ENCODE data around the gene MAP2K2. TPM values are rescaled to one million over a fixed set of nuclear protein-coding genes. Genes with fewer than 3 reads are reported as not detected.
"Not testable (repeated sequence)": the region's sequence is repeated elsewhere in the genome, so short reads cannot be mapped to it uniquely, and the experiment has no call there.

The MAP2K2 gene
- total RNA-seq, 3 donors from 2014 or later: 173 to 221 (median 192) TPM

DNA sequence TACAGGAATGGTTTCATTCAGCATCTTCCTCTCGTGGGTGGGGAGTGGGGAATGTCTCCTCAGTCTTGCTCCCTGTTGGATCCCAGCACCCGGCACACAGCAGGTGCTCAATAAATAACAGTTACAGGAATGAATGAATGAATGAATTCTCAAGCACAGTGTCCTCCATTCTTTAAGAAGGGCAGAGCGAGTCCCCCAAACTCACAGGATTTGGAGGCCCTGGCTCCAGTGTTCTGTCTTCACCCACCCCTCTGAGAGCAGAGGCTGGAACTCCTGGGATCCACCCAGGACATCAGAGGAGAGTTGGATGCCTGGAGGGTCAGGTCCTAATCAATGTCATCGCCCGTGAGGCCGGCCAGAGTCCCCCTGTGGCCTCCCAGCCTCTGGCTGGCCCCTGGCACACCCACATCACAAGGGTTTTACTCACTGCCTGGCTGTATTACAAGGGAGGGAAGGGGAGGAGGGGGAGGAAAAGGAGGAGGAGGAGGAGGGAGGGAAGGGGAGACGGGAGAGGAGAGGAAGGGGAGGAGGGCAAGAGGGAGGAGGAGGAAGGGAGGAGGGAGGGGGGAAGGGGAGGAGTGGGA lies 20.8 kb upstream of the MAP2K2 start:
- intact Hi-C loops (cut with DNase I, micrococcal nuclease): no loop called here
- TF ChIP-seq, protein P1, sequence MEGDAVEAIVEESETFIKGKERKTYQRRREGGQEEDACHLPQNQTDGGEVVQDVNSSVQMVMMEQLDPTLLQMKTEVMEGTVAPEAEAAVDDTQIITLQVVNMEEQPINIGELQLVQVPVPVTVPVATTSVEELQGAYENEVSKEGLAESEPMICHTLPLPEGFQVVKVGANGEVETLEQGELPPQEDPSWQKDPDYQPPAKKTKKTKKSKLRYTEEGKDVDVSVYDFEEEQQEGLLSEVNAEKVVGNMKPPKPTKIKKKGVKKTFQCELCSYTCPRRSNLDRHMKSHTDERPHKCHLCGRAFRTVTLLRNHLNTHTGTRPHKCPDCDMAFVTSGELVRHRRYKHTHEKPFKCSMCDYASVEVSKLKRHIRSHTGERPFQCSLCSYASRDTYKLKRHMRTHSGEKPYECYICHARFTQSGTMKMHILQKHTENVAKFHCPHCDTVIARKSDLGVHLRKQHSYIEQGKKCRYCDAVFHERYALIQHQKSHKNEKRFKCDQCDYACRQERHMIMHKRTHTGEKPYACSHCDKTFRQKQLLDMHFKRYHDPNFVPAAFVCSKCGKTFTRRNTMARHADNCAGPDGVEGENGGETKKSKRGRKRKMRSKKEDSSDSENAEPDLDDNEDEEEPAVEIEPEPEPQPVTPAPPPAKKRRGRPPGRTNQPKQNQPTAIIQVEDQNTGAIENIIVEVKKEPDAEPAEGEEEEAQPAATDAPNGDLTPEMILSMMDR (IDR thresholded peaks at IDR 0.05): no peak
- Histone ChIP-seq H3K9me3 (no peaks in the 10 kb centered on the region), H3K36me3 (ENCODE audit: low read depth) (no peaks in the 10 kb centered on the region), H3K4me3 (no peak overlapping the region), H3K4me1 (ENCODE audit: low read depth) (peaks cover 21% of the 10 kb centered on the region)
- peak; percentile 70 to 72 (median 71) for DNase-seq
- peak; percentile 59 for ATAC-seq

DNA sequence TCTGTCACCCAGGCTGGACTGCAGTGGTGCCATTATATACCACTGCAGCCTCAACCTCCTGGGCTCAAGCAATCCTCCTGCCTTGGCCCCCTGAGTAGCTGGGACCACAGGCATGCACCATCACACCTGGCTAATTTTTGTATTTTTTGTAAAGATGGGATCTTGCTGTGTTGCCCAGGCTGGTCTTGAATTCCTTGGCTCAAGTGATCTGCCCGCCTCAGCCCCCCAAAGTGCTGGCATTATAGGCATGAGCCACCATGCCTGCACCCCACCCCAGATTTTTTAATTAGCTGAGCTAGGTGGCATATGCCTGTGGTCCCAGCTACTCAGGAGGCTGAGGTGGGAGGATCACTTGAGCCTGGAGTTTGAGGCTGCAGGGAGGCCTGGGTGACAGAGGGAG lies 19.0 kb upstream of the MAP2K2 start:
- peak in 1 of 3 donors; percentile 35 for DNase-seq
- peaks cover 14% of the 10 kb centered on the region for H3K4me1 ChIP-seq (ENCODE audit: low read depth)
- H3K4me3 ChIP-seq; intact Hi-C loops (cut with DNase I, micrococcal nuclease); H3K36me3 ChIP-seq (ENCODE audit: low read depth); ATAC-seq; H3K9me3 ChIP-seq: not testable (repeated sequence)

DNA sequence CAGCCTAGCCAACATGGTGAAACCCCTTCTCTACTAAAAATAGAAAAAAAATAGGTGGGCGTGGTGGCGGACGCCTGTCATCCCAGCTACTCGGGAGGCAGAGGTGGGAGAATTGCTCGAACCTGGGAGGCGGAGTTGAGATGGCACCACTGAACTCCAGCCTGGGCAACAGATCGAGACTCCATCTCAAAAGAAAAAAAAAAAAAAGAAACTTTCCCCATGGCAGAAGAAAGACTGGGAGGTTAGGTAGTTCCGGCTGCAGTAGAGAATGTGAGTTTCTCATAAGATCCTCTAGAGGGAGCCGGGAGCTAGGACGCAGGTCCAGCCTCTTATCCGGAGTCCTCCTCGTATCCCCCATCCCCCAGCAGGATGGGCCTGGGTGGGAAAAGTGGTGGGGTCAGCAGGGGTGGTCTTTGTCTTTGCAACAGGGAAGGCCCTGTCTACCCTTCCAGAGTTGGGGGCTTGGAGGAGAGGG lies 16.4 kb upstream of the MAP2K2 start:
- TF ChIP-seq, protein P1 (IDR thresholded peaks at IDR 0.05): peak; percentile 39
- intact Hi-C loops (cut with DNase I, micrococcal nuclease): no loop called here
- ATAC-seq: peak; percentile 57
- Histone ChIP-seq H3K4me1 (ENCODE audit: low read depth) (peaks cover 17% of the 10 kb centered on the region), H3K9me3 (no peaks in the 10 kb centered on the region), H3K36me3 (ENCODE audit: low read depth) (no peaks in the 10 kb centered on the region), H3K4me3 (no peak overlapping the region)
- peak; percentile 58 to 68 (median 66) for DNase-seq

DNA sequence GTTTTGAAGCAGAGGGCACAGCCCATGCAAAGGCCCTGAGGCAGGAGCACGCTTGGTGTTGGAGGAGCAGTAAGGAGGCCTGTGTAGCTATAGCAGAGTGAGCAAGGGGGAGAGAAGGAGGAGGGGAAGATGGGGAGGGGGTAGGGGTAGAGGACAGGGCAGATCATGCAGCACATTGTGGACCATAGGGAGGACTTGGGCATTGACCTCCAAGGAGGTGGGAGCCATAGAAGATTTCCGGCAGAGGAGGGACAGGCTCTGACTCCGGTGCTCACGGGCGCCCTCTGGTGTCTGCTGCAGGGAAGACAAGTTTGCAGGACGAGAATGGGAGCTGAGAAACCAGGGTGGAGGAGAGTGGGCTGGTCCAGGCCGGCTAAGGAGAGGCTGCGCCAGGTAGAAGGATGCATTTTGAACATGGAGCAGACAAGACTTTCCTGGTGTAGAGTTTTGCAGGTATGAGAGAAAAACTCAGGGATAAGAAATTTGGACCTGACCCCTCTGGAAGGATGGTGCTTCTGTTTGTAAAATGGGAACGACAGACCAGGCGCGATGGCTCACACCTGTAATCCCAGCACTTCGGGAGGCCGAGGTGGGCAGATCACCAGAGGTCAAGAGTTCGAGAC lies 15.8 kb upstream of the MAP2K2 start:
- H3K4me3 ChIP-seq: no peak overlapping the region
- peak; percentile 78 for ATAC-seq
- intact Hi-C loops (cut with DNase I, micrococcal nuclease): no loop called here
- peaks cover 17% of the 10 kb centered on the region for H3K4me1 ChIP-seq (ENCODE audit: low read depth)
- no peaks in the 10 kb centered on the region for H3K9me3 ChIP-seq
- TF ChIP-seq, protein P1 (IDR thresholded peaks at IDR 0.05): peak; percentile 90
- H3K36me3 ChIP-seq (ENCODE audit: low read depth): no peaks in the 10 kb centered on the region
- peak; percentile 91 to 97 (median 95) for DNase-seq

DNA sequence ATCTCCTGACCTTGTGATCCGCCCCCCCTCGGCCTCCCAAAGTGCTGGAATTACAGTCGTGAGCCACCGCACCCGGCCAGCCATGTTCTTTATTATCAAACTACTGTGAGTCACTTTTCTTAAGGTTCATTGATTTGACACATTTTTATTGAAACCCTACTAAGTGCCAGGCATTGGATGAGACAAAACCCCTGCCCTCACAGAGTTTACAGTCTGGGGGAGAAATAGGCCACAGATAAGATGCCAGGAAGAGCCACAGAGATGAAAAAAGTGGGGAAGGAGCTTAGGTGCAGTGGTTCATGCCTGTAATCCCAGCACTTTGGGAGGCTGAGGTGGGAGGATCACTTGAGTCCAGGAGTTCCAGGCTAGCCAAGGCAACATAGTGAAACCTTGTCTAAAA lies 14.5 kb upstream of the MAP2K2 start:
- TF ChIP-seq, protein P1 (IDR thresholded peaks at IDR 0.05): no peak
- DNase-seq (peak in 1 of 3 donors; percentile 41), ATAC-seq (no peak)
- peaks cover 17% of the 10 kb centered on the region for H3K4me1 ChIP-seq (ENCODE audit: low read depth)
- H3K4me3 ChIP-seq: no peak overlapping the region
- intact Hi-C loops (cut with DNase I, micrococcal nuclease): no loop called here
- no peaks in the 10 kb centered on the region for H3K9me3 ChIP-seq
- no peaks in the 10 kb centered on the region for H3K36me3 ChIP-seq (ENCODE audit: low read depth)

DNA sequence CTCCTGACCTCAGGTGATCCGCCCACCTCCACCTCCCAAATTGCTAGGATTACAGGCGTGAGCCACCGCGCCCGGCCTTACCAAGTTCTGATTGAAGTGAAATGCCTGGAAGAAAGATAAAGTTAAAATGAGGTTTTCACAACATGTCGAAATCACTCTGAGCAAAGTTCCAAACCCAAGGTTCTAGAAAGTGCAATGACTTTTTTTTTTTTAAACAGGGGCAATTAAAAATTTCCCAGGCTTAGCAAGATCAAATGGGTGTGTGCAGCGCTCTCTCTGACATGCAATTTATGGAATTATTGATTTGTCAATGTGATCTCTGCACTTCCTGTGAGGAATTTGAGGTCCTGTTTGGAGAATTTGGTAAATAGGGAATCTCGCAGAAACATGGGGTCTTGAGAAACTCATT lies 12.8 kb upstream of the MAP2K2 start:
- DNase-seq: peak in 1 of 3 donors; percentile 67

DNA sequence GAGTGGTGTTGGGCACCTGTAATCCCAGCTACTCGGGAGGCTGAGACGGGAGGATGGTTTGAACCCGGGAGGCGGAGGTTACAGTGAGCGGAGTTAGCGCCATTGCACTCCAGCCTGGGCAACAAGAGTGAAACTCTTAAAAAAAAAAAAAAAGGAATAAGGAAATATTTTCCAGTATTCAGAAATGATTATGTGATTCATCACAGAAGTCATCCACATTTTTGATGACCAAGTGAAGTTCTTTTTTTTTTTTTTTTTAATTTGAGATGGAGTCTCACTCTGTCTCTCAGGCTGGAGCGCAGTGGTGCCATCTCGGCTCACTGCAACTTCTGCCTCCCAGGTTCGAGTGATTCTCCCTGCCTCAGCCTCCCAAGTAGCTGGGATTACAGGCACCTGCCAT lies 11.5 kb upstream of the MAP2K2 start:
- H3K4me3 ChIP-seq; intact Hi-C loops (cut with DNase I, micrococcal nuclease); H3K36me3 ChIP-seq (ENCODE audit: low read depth); ATAC-seq; DNase-seq; H3K9me3 ChIP-seq: not testable (repeated sequence)
- peaks cover 30% of the 10 kb centered on the region for H3K4me1 ChIP-seq (ENCODE audit: low read depth)

More for the DNA sequence above, 12.8 kb upstream of the MAP2K2 start:
- H3K9me3 ChIP-seq: no peaks in the 10 kb centered on the region
- no peak overlapping the region for H3K4me3 ChIP-seq
- TF ChIP-seq, protein P1 (IDR thresholded peaks at IDR 0.05): no peak
- no peaks in the 10 kb centered on the region for H3K36me3 ChIP-seq (ENCODE audit: low read depth)
- peaks cover 21% of the 10 kb centered on the region for H3K4me1 ChIP-seq (ENCODE audit: low read depth)
- intact Hi-C loops (cut with DNase I, micrococcal nuclease): no loop called here
- peak; percentile 61 for ATAC-seq

All from mucosa of descending colon (tissue), 3 donors.